Panc1 (cell line): ENCODE results near the gene LDB2. TPM values are rescaled to one million over a fixed set of nuclear protein-coding genes. Genes with fewer than 3 reads are reported as not detected.

Source experiments
- ATAC-seq: fragments of 200-7000 bp; cut with Tn5 transposase; 2 replicates; pipeline ENCODE4 v1.9.1; 2020; ENCODE audit warnings: mild to moderate bottlenecking, moderate library complexity
- BruUV-seq: library from RNA; stranded (reverse); fragments of 400-500 nt; replicated peaks from 2 replicates; lab custom pipeline; 2021; lab: Mats Ljungman, UMichigan
- CTCF ChIA-PET: fragments of 300-600 bp; sonication (Branson Sonifier 250); formaldehyde crosslinking; loops from one replicate; lab custom pipeline; 2022; ENCODE audit warnings: antibody characterized with exemption; lab: Charles Lee
- POLR2A ChIA-PET: fragments of 300-600 bp; sonication (Branson Sonifier 250); formaldehyde crosslinking; loops from one replicate; lab custom pipeline; 2022; ENCODE audit warnings: antibody characterized with exemption; lab: Charles Lee
- DNase-seq: peaks from one replicate; pipeline ENCODE4 v3.0.0-alpha.2; 2010; ENCODE audit warnings: low read depth, low spot score
- H3K27ac ChIP-seq: 2 replicates; pipeline ENCODE4 v1.5.1; 2011; ENCODE audit warnings: mild to moderate bottlenecking, low read length, inconsistent platforms
- H3K27me3 ChIP-seq: fragments of 200-500 bp; sonication (Bioruptor generic); 2 replicates; pipeline ENCODE4 v1.6.0; 2014; ENCODE audit warnings: low read length, inconsistent platforms; ENCODE audit not compliant: control insufficient read depth, insufficient read depth
- H3K36me3 ChIP-seq: fragments of 200-500 bp; sonication (Bioruptor generic); 2 replicates; pipeline ENCODE4 v1.5.1; 2014; ENCODE audit warnings: inconsistent platforms, mild to moderate bottlenecking, low read length, moderate library complexity; ENCODE audit not compliant: control insufficient read depth, insufficient read depth
- H3K4me1 ChIP-seq: 2 replicates; pipeline ENCODE4 v1.5.1; 2011; ENCODE audit warnings: inconsistent platforms, mild to moderate bottlenecking, low read length, moderate library complexity; ENCODE audit not compliant: control insufficient read depth, insufficient read depth
- H3K4me3 ChIP-seq, 2 experiments: 2 replicates each; pipeline ENCODE4 v1.5.1; 2011 to 2012; ENCODE audit warnings: low read depth in 2 of 2, low read length in 2 of 2, mild to moderate bottlenecking in 2 of 2, inconsistent platforms in 1 of 2, moderate library complexity in 1 of 2
- H3K9me3 ChIP-seq: fragments of 200-500 bp; sonication (Bioruptor generic); 2 replicates; pipeline ENCODE4 v1.5.1; 2014; ENCODE audit warnings: low read depth, mild to moderate bottlenecking, inconsistent platforms, low read length, moderate library complexity; ENCODE audit not compliant: control insufficient read depth, insufficient read depth
- POLR2AphosphoS5 ChIP-seq: IDR thresholded peaks from 2 replicates; pipeline ENCODE4 v1.6.1; 2012; ENCODE audit warnings: mild to moderate bottlenecking, low read depth, low read length, moderate library complexity
- SIN3A ChIP-seq: IDR thresholded peaks from 2 replicates; pipeline ENCODE4 v1.6.1; 2012; ENCODE audit warnings: low read depth, mild to moderate bottlenecking, low read length, moderate library complexity, borderline replicate concordance; ENCODE audit not compliant: insufficient read depth
- TCF7L2 ChIP-seq: IDR thresholded peaks from 2 replicates; pipeline ENCODE4 v1.6.1; 2011; ENCODE audit warnings: mild to moderate bottlenecking, low read depth, low read length, inconsistent platforms
- in situ Hi-C: cut with HindIII; loops from 2 replicates; pipeline ENCODE4 v1.10.0; 2016; ENCODE audit warnings: low sequenced_read_pairs, low pct_unique_long_range_greater_than_20kb
- intact Hi-C: fragments of 100-400 bp; cut with micrococcal nuclease; formaldehyde crosslinking; loops from one replicate; pipeline ENCODE4 v1.10.0; 2022; ENCODE audit not compliant: unreplicated experiment
- total RNA-seq: library from RNA; stranded (reverse); gene quantifications from one replicate; pipeline ENCODE4 v1.2.1, GENCODE V29; 2021; ENCODE audit not compliant: unreplicated experiment
- TF ChIP-seq, protein P1 (sequence below): fragments of 450-650 bp; IDR thresholded peaks from 2 replicates; pipeline ENCODE4 v1.5.1; 2017; ENCODE audit warnings: mild to moderate bottlenecking
- TF ChIP-seq, protein P2 (sequence below), 2 experiments: IDR thresholded peaks; 2 replicates each; pipeline ENCODE4 v1.6.1; 2011 to 2012; ENCODE audit warnings: low read depth in 2 of 2, control low read depth in 1 of 2, low read length in 1 of 2, mild to moderate bottlenecking in 1 of 2, moderate library complexity in 1 of 2; ENCODE audit not compliant: insufficient read depth in 1 of 2

The LDB2 gene
- total RNA-seq, 1 experiment from 2014 or later = not detected

DNA sequence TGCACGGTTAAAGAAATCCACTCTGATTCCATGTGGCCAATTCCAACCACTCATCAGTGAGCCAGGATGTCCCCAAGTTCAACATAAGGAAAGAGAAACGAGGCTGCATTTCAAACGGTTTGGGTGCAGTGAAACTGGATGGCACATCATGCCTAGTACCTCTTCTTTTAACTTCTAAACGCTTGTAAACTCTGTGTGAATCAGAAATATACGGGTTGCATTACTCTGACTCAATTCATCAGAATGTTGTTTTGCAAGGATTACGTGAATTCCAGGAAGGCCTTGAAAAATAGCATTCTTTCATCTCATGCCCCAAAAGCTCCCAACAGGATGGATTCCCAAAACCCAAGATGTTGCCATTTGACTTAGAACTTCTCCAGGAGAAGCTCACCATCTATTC lies 270.4 kb downstream of the LDB2 start:
- intact Hi-C loops (no loop called here), in situ Hi-C loops (no loop called here)
- ChIA-PET POLR2A (no interaction called here), CTCF (no interaction called here)
- no peak for DNase-seq
- Histone ChIP-seq H3K4me3 (no peak overlapping the region), H3K4me1 (no peaks in the 10 kb centered on the region), H3K27ac (no peak overlapping the region), H3K27me3 (no peaks in the 10 kb centered on the region), H3K36me3 (no peaks in the 10 kb centered on the region), H3K9me3 (no peaks in the 10 kb centered on the region)
- BruUV-seq = no TSS peak
- TF ChIP-seq TCF7L2 (no peak), SIN3A (no peak), POLR2AphosphoS5 (no peak)
- TF ChIP-seq, protein P1, sequence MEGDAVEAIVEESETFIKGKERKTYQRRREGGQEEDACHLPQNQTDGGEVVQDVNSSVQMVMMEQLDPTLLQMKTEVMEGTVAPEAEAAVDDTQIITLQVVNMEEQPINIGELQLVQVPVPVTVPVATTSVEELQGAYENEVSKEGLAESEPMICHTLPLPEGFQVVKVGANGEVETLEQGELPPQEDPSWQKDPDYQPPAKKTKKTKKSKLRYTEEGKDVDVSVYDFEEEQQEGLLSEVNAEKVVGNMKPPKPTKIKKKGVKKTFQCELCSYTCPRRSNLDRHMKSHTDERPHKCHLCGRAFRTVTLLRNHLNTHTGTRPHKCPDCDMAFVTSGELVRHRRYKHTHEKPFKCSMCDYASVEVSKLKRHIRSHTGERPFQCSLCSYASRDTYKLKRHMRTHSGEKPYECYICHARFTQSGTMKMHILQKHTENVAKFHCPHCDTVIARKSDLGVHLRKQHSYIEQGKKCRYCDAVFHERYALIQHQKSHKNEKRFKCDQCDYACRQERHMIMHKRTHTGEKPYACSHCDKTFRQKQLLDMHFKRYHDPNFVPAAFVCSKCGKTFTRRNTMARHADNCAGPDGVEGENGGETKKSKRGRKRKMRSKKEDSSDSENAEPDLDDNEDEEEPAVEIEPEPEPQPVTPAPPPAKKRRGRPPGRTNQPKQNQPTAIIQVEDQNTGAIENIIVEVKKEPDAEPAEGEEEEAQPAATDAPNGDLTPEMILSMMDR = no peak
- TF ChIP-seq, protein P2, sequence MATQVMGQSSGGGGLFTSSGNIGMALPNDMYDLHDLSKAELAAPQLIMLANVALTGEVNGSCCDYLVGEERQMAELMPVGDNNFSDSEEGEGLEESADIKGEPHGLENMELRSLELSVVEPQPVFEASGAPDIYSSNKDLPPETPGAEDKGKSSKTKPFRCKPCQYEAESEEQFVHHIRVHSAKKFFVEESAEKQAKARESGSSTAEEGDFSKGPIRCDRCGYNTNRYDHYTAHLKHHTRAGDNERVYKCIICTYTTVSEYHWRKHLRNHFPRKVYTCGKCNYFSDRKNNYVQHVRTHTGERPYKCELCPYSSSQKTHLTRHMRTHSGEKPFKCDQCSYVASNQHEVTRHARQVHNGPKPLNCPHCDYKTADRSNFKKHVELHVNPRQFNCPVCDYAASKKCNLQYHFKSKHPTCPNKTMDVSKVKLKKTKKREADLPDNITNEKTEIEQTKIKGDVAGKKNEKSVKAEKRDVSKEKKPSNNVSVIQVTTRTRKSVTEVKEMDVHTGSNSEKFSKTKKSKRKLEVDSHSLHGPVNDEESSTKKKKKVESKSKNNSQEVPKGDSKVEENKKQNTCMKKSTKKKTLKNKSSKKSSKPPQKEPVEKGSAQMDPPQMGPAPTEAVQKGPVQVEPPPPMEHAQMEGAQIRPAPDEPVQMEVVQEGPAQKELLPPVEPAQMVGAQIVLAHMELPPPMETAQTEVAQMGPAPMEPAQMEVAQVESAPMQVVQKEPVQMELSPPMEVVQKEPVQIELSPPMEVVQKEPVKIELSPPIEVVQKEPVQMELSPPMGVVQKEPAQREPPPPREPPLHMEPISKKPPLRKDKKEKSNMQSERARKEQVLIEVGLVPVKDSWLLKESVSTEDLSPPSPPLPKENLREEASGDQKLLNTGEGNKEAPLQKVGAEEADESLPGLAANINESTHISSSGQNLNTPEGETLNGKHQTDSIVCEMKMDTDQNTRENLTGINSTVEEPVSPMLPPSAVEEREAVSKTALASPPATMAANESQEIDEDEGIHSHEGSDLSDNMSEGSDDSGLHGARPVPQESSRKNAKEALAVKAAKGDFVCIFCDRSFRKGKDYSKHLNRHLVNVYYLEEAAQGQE (IDR thresholded peaks at IDR 0.05; ENCODE audit: insufficient read depth in 1 of 2, low read depth in 2 of 2, low read length in 1 of 2) = no peak
- no peak for ATAC-seq

DNA sequence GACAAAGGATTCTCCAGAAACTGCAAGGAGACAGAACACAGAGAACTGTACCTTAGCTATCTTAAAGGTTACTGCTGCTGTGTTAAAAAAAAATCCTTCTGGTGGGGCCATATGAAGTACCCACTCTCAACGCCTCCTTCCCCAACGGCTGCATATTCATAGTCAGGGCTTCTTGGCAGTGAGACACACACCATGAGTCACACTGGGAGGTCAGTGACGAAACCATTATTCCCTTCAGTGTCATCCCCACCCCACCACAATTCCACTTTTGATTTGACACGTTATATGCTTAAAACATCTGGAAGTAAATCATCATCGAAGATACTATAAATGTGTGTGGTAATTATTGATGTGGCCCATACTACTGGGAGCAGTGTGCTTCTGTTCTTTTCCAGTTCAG lies 271.5 kb downstream of the LDB2 start:
- BruUV-seq = no TSS peak
- POLR2A ChIA-PET = no interaction called here
- CTCF ChIA-PET = no interaction called here
- no peak overlapping the region for H3K4me3 ChIP-seq
- intact Hi-C loops = no loop called here
- no peak for TF ChIP-seq SIN3A
- no peak for ATAC-seq
- in situ Hi-C loops = no loop called here
- H3K36me3 ChIP-seq = no peaks in the 10 kb centered on the region
- no peaks in the 10 kb centered on the region for H3K4me1 ChIP-seq
- H3K27me3 ChIP-seq = no peaks in the 10 kb centered on the region
- no peak for DNase-seq
- no peak overlapping the region for H3K27ac ChIP-seq
- H3K9me3 ChIP-seq = no peaks in the 10 kb centered on the region

DNA sequence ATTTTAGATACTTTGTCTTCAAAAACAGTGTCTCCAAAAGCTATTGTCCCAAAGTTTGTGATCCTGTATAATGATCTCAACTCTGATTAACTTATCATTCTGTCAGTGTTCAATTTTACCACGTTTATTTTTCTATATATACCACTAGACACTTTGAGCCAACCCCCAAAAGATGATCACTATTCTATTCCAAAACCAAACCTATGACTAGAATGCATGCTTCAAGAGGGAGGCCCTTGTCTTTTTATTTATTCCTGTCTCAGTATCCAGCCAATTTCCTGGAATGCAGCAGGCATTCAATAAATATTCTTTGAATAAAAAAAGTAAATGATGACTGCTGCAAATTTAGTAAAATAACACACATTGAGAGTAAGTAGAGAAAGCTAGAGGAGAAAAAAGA lies 275.6 kb downstream of the LDB2 start:
- no peak for TF ChIP-seq POLR2AphosphoS5
- TF ChIP-seq TCF7L2 = no peak
- TF ChIP-seq, protein P2 (IDR thresholded peaks at IDR 0.05; ENCODE audit: insufficient read depth in 1 of 2, low read depth in 2 of 2, low read length in 1 of 2) = no peak
- no peak for TF ChIP-seq SIN3A
- TF ChIP-seq, protein P1 = no peak

More for the DNA sequence above, 275.6 kb downstream of the LDB2 start:
- intact Hi-C loops = no loop called here
- no peaks in the 10 kb centered on the region for H3K27me3 ChIP-seq
- ATAC-seq (no peak), DNase-seq (no peak)
- no TSS peak for BruUV-seq
- no peaks in the 10 kb centered on the region for H3K9me3 ChIP-seq
- CTCF ChIA-PET = no interaction called here
- no peaks in the 10 kb centered on the region for H3K4me1 ChIP-seq
- in situ Hi-C loops = no loop called here
- no peak overlapping the region for H3K27ac ChIP-seq
- no peak overlapping the region for H3K4me3 ChIP-seq
- POLR2A ChIA-PET = no interaction called here
- H3K36me3 ChIP-seq = no peaks in the 10 kb centered on the region
